Fibroblast of skin of abdomen (primary cell): ENCODE data around the gene CDK1.

Source experiments
- DNase-seq: peaks from one replicate; pipeline ENCODE4 v3.0.0-alpha.2; 2013

The CDK1 gene

GRCh38 chr10:60778971-60779796, 906 bp downstream of the CDK1 start:
- DNase-seq = no peak

- DNase-seq = no peak
Measured at GRCh38 chr10:60781661-60782060, 3.4 kb downstream of the CDK1 start.

GRCh38 chr10:60784641-60785040, 6.4 kb downstream of the CDK1 start:
- DNase-seq = no peak

GRCh38 chr10:60788544-60788943, 10.3 kb downstream of the CDK1 start:
- DNase-seq = no peak

GRCh38 chr10:60789340-60789739, 11.1 kb downstream of the CDK1 start:
- DNase-seq = no peak

GRCh38 chr10:60794953-60795352, 16.7 kb downstream of the CDK1 start:
- DNase-seq = no peak

GRCh38 chr10:60795465-60796202, 17.4 kb downstream of the CDK1 start:
- no peak for DNase-seq

- DNase-seq = no peak
Measured at GRCh38 chr10:60796481-60796880, 18.2 kb downstream of the CDK1 start.

GRCh38 chr10:60797200-60797599, 18.9 kb downstream of the CDK1 start:
- DNase-seq = no peak

GRCh38 chr10:60798031-60798430, 19.8 kb downstream of the CDK1 start:
- no peak for DNase-seq

- DNase-seq = no peak
Measured at GRCh38 chr10:60798870-60799269, 20.6 kb downstream of the CDK1 start.

GRCh38 chr10:60799971-60800650, 21.8 kb downstream of the CDK1 start:
- no peak for DNase-seq

GRCh38 chr10:60800918-60801317, 22.6 kb downstream of the CDK1 start:
- no peak for DNase-seq

GRCh38 chr10:60801522-60801921, 23.2 kb downstream of the CDK1 start:
- no peak for DNase-seq

GRCh38 chr10:60803433-60803832, 25.2 kb downstream of the CDK1 start:
- no peak for DNase-seq

GRCh38 chr10:60803865-60804264, 25.6 kb downstream of the CDK1 start:
- DNase-seq = no peak

- DNase-seq = peak; percentile 71
Measured at GRCh38 chr10:60806921-60807320, 28.6 kb downstream of the CDK1 start.

- no peak for DNase-seq
Measured at GRCh38 chr10:60807499-60807898, 29.2 kb downstream of the CDK1 start.

- no peak for DNase-seq
Measured at GRCh38 chr10:60808036-60808435, 29.8 kb downstream of the CDK1 start.

- peak; percentile 62 for DNase-seq
Measured at GRCh38 chr10:60809157-60809556, 30.9 kb downstream of the CDK1 start.

- peak; percentile 44 for DNase-seq
Measured at GRCh38 chr10:60810437-60811182, 32.3 kb downstream of the CDK1 start.

- peak; percentile 89 for DNase-seq
Measured at GRCh38 chr10:60816628-60817397, 38.5 kb downstream of the CDK1 start.
